ENCODE data around the gene LYRM7.

Gene LYRM7

DNA sequence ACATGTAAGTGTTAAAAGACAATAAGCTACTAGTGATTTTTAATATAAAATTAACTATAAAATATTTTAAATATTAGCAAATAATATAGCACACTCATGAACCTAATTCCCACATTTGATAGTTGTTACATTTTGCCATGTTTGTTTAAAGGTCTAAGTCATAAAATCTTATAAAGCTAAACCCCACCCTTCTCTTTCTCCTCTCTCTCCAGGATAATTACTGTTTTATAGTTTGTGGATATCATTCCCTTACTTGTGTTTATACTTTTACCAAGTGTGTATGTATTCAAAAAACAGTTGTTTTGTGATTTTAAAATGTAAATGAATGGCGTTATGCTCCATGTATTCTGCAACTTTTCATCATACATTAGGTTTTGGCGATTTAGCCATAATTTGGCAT, 34.2 kb downstream of the LYRM7 start:
- no peak for DNase-seq (ENCODE audit: low spot score)

DNA sequence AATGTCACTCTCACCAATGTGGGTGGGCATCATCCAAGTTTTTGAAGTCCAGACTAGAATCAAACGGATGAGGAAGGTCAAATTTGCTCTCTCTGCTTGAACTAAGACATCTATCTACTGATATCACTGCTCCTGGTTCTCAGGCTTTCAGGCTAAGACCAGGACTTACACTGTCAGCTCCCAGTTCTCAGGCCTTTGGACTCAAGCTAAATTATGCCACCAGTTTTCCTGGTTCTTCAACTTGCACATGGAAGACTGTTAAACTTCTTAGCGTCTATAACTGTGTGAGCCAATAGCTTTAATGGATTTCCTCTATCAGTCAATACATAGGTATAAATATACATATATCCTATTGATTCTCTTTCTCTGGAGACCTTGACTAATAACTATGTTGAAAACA, 35.3 kb downstream of the LYRM7 start:
- no peak for DNase-seq (ENCODE audit: low spot score)
- TF ChIP-seq, protein P1, sequence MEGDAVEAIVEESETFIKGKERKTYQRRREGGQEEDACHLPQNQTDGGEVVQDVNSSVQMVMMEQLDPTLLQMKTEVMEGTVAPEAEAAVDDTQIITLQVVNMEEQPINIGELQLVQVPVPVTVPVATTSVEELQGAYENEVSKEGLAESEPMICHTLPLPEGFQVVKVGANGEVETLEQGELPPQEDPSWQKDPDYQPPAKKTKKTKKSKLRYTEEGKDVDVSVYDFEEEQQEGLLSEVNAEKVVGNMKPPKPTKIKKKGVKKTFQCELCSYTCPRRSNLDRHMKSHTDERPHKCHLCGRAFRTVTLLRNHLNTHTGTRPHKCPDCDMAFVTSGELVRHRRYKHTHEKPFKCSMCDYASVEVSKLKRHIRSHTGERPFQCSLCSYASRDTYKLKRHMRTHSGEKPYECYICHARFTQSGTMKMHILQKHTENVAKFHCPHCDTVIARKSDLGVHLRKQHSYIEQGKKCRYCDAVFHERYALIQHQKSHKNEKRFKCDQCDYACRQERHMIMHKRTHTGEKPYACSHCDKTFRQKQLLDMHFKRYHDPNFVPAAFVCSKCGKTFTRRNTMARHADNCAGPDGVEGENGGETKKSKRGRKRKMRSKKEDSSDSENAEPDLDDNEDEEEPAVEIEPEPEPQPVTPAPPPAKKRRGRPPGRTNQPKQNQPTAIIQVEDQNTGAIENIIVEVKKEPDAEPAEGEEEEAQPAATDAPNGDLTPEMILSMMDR (IDR thresholded peaks at IDR 0.05; ENCODE audit: extremely low read depth, missing control alignments), result no peak

More for the DNA sequence above, 34.2 kb downstream of the LYRM7 start:
- TF ChIP-seq, protein P1 (IDR thresholded peaks at IDR 0.05; ENCODE audit: extremely low read depth, missing control alignments), result no peak

DNA sequence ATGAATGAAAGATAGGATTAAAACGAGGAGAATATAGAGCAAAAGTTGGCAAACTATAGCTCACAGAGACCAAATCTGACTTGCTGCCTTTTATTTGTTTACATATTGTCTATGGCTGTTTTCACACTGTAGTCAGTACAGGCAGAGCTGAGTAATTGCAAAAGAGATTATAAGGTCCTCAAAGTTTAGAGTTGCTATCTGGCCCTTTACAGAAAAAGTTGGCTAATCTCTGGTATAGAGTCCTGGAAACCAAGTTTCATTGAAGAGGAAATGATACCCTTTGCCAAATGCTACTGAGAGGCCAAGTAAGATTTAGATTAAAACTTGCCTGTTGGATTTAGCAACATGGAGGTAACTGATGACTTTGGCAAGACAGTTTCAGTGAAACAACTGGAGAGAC, 36.0 kb downstream of the LYRM7 start:
- TF ChIP-seq, protein P1 (IDR thresholded peaks at IDR 0.05; ENCODE audit: extremely low read depth, missing control alignments), result no peak
- DNase-seq (ENCODE audit: low spot score), result no peak

DNA sequence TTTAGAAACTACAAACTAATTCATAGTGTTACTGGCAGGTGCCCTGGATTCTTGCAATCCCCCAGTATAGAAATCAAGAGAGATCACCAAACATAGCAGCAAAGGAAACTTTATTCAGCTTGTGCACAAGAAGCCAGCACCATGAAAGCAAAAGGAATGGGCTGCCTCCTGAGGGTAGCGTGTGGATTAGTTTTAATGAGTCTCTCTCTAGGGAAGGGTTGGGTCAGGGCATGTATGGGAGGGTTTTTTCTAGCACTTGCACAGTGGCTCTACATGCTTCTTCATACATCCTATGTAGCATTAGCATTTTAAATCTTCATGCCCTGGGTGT, 38.4 kb downstream of the LYRM7 start:
- TF ChIP-seq, protein P1 (IDR thresholded peaks at IDR 0.05; ENCODE audit: extremely low read depth, missing control alignments), result no peak
- no peak for DNase-seq (ENCODE audit: low spot score)

DNA sequence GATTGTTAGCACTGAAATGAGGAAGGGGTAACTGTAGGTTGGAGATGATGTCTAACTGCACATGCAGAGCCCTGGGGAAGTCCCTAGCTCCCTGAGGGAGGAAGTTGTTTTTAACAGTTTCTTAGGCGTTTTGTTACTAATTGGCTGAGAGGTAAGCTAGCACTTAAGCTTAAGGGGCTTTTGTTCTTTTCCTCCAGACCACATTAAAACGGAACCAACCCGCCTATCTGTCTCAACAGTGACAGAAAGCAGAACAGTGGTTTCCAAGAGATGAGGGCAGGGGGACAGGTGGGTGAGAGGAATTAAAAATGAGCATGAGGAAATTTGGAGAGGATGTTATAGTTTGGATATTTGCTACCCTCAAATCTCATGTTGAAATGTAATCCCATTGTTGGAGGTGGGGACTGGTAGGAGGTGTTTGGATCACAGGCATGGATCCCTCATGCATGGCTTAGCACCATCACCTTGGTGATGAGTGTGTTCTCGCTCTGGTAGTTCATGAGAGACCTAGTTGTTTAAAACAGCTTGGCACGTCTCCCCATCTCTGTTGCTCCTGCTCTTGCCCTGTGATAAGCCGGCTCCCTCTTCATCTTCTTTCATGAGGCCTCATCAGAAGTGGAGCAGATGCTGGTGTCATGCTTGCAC, 38.9 kb downstream of the LYRM7 start:
- TF ChIP-seq, protein P1 (IDR thresholded peaks at IDR 0.05; ENCODE audit: extremely low read depth, missing control alignments), result no peak
- peak; percentile 73 for DNase-seq (ENCODE audit: low spot score)

DNA sequence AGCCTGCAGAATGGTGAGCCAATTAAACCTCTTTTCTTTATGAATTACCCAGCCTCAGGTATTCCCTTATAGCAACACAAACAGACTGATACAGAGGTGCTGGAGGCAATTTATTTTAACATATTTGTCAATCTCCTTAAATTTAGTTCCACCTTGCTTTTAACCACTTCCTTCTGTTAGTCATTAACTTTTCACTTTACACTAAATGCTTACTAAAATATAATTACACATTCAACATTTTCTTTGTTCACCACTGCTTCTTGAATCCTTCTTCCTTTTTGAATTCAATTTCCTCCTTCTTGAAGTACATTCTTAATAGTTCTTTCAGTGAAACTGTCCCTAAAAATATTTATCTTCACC, 39.4 kb downstream of the LYRM7 start:
- no peak for DNase-seq (ENCODE audit: low spot score)
- TF ChIP-seq, protein P1 (IDR thresholded peaks at IDR 0.05; ENCODE audit: extremely low read depth, missing control alignments), result no peak

DNA sequence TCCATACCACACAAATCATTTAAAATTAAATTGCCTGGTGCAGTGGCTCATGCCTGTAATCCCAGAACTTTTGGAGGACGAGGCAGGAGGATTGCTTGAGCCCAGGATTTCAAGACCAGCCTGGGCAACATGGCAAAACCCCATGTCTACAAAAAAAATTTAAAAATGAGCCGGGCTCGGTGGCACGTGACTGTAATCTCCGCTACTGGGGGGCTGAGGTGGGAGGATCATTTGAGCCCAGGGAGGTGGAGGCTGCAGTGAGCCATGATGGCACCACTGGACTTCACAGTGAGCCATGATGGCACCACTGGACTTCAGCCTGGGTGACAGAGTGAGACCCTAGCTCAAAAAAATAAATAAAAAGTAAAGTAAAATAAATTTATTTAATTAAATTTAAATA, 40.9 kb downstream of the LYRM7 start:
- no peak for DNase-seq (ENCODE audit: low spot score)
- TF ChIP-seq, protein P1 (IDR thresholded peaks at IDR 0.05; ENCODE audit: extremely low read depth, missing control alignments), result no peak

Measured in GM20000 (cell line).